ENCODE results near the gene RIN1.
A peak's percentile ranks its signal among the peaks of the same experiment; 100 is the strongest.
"Not testable (repeated sequence)": the region's sequence is repeated elsewhere in the genome, so short reads cannot be mapped to it uniquely, and the experiment has no call there.

RIN1 gene

GRCh38 chr11:66336234-66337102, at the start of gene RIN1:
Gene RIN1 (minus strand): TSS chr11:66336434. CDS start chr11:66336402, 32 bp downstream.
- DNase-seq, result peak; percentile 86

- DNase-seq, result not testable (repeated sequence)
Observed at GRCh38 chr11:66384316-66384715, 48.1 kb upstream of the RIN1 start.

- not testable (repeated sequence) for DNase-seq
Observed at GRCh38 chr11:66380264-66380663, 44.0 kb upstream of the RIN1 start.

GRCh38 chr11:66373690-66374287, 37.6 kb upstream of the RIN1 start:
- DNase-seq, result not testable (repeated sequence)

- no peak for DNase-seq
Observed at GRCh38 chr11:66373265-66373664, 37.0 kb upstream of the RIN1 start.

- peak; percentile 92 for DNase-seq
Observed at GRCh38 chr11:66371627-66372415, 35.6 kb upstream of the RIN1 start, which contains the start of gene SLC29A2. Gene SLC29A2 (minus strand): TSS chr11:66371760. CDS start chr11:66371591, 169 bp downstream.

- DNase-seq, result no peak
Observed at GRCh38 chr11:66369073-66369894, 33.0 kb upstream of the RIN1 start.

- no peak for DNase-seq
Observed at GRCh38 chr11:66368484-66368883, 32.2 kb upstream of the RIN1 start.

- DNase-seq, result no peak
Observed at GRCh38 chr11:66367561-66368312, 31.5 kb upstream of the RIN1 start.

- no peak for DNase-seq
Observed at GRCh38 chr11:66366844-66367477, 30.7 kb upstream of the RIN1 start.

GRCh38 chr11:66365711-66366619, 29.7 kb upstream of the RIN1 start:
- no peak for DNase-seq

- DNase-seq, result no peak
Observed at GRCh38 chr11:66365166-66365565, 28.9 kb upstream of the RIN1 start.

- peak; percentile 92 for DNase-seq
Observed at GRCh38 chr11:66363805-66364535, 27.7 kb upstream of the RIN1 start.

GRCh38 chr11:66363187-66363601, 27.0 kb upstream of the RIN1 start:
- DNase-seq, result no peak

- DNase-seq, result no peak
Observed at GRCh38 chr11:66362481-66363147, 26.4 kb upstream of the RIN1 start.

GRCh38 chr11:66361502-66361941, 25.3 kb upstream of the RIN1 start:
- no peak for DNase-seq

- DNase-seq, result no peak
Observed at GRCh38 chr11:66360406-66361073, 24.3 kb upstream of the RIN1 start.

- no peak for DNase-seq
Observed at GRCh38 chr11:66359662-66360087, 23.4 kb upstream of the RIN1 start.
